ENCODE measurements around the gene DCLK1. TPM values are rescaled to one million over a fixed set of nuclear protein-coding genes. Genes with fewer than 3 reads are reported as not detected.

The DCLK1 gene
- total RNA-seq, 1 donor from 2014 or later = 36.1 TPM

DNA sequence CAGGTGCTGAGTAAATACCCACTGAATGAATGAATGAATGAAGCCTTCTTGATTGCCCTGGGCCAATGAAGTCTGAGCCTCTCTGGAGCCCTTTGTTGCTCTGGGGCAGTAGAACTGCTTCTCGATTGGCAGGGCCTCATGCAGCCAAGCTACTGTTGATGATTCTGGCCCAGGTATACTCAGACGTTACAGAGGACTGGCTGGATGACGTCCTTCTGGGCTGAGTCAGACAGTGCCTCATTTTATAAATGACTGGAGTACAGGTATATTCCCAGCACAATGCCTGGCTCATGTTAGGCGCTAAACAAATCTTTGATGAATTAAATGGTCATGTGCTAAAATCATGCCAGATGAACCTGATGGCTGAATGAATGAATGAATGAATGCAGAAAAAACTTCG is 410.9 kb downstream of the DCLK1 start:
- no peak for DNase-seq (ENCODE audit: extremely low spot score in 2 of 2)
- no peaks in the 10 kb centered on the region for H3K27me3 ChIP-seq
- H3K27ac ChIP-seq = no peak overlapping the region
- intact Hi-C loops (cut with DNase I) = loop anchor here (10.0 kb wide), 1 partner anchor 235 kb away; no protein-coding TSS in a partner anchor
- H3K9me3 ChIP-seq = no peaks in the 10 kb centered on the region
- H3K4me3 ChIP-seq = no peak overlapping the region
- no peaks in the 10 kb centered on the region for H3K36me3 ChIP-seq
- H3K4me1 ChIP-seq = peaks cover 19% of the 10 kb centered on the region
- TF ChIP-seq POLR2A (IDR thresholded peaks at IDR 0.05) (no peak), POLR2AphosphoS5 (IDR thresholded peaks at IDR 0.05; ENCODE audit: insufficient read depth in 1 of 2, low read depth in 1 of 2) (no peak)
- TF ChIP-seq, protein P1, sequence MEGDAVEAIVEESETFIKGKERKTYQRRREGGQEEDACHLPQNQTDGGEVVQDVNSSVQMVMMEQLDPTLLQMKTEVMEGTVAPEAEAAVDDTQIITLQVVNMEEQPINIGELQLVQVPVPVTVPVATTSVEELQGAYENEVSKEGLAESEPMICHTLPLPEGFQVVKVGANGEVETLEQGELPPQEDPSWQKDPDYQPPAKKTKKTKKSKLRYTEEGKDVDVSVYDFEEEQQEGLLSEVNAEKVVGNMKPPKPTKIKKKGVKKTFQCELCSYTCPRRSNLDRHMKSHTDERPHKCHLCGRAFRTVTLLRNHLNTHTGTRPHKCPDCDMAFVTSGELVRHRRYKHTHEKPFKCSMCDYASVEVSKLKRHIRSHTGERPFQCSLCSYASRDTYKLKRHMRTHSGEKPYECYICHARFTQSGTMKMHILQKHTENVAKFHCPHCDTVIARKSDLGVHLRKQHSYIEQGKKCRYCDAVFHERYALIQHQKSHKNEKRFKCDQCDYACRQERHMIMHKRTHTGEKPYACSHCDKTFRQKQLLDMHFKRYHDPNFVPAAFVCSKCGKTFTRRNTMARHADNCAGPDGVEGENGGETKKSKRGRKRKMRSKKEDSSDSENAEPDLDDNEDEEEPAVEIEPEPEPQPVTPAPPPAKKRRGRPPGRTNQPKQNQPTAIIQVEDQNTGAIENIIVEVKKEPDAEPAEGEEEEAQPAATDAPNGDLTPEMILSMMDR (IDR thresholded peaks at IDR 0.05) = no peak

Other genes starting within 250 kb of the DCLK1 start
- not detected for gene SOHLH2, start 83.2 kb upstream of the DCLK1 start, total RNA-seq
- gene CCDC169, start 166.4 kb upstream of the DCLK1 start, total RNA-seq = not detected
- gene SPART, start 215.0 kb upstream of the DCLK1 start, total RNA-seq = 63.8 TPM

All from vagina (tissue), 2 donors.